ENCODE measurements around the gene ITSN1. TPM values are rescaled to one million over a fixed set of nuclear protein-coding genes. Genes with fewer than 3 reads are reported as not detected.

ITSN1 gene
- total and polyA plus RNA-seq, 2 experiments from 2014 or later = 77.9 to 95.7 TPM

DNA sequence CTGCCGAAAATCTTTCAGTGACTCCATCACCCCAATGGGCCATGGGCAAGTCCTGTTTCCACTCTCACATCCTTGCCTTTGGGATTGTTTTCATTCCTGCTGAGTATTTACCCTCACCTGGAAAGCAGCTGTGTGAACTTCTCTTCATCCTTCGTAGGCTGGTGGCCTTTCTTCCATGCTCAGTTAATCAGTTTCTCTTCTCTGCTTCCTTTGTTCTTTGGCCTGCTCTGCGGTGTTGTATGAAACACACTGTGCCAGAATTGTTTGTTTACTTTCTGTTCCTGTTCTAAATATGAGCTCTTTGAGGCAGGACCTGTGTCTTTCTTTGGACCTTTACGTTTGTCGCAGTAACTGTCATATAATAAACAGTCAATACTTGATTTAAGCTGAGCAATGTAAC, 48.6 kb downstream of the ITSN1 start:
- no peaks in the 10 kb centered on the region for H3K36me3 ChIP-seq (ENCODE audit: insufficient read depth)
- H2AFZ ChIP-seq = no peak overlapping the region
- H4K20me1 ChIP-seq (replicated peaks; ENCODE audit: insufficient read depth) = peaks cover 12% of the 10 kb centered on the region
- no peaks in the 10 kb centered on the region for H3K9me2 ChIP-seq (ENCODE audit: insufficient read depth)
- H3K4me1 ChIP-seq (ENCODE audit: insufficient read depth) = peaks cover 49% of the 10 kb centered on the region
- ATAC-seq = no peak
- DNase-seq (ENCODE audit: low spot score) = no peak
- Mint-ChIP-seq H3K9me3 (no peaks in the 10 kb centered on the region), H3K36me3 (ENCODE audit: low read depth) (no peaks in the 10 kb centered on the region), H3K27me3 (ENCODE audit: insufficient read depth, low read depth, poor library complexity) (peaks cover 6% of the 10 kb centered on the region), H3K27ac (no peak overlapping the region), H3K4me3 (no peak overlapping the region), H3K4me1 (peaks cover 58% of the 10 kb centered on the region)
- no peak overlapping the region for H3K4me3 ChIP-seq
- TF ChIP-seq EZH2 (IDR thresholded peaks at IDR 0.05; ENCODE audit: low read depth, unreplicated experiment) (no peak), CREB1 (CRISPR knock-in tag; IDR thresholded peaks at IDR 0.05; ENCODE audit: low read depth) (no peak), STAT1 (IDR thresholded peaks at IDR 0.05; ENCODE audit: unreplicated experiment) (no peak), NANOG (IDR thresholded peaks at IDR 0.05; ENCODE audit: borderline replicate concordance) (no peak), ZNF331 (CRISPR knock-in tag; IDR thresholded peaks at IDR 0.05; ENCODE audit: low read depth) (no peak), POLR2AphosphoS5 (IDR thresholded peaks at IDR 0.05; ENCODE audit: low read depth) (no peak)
- TF ChIP-seq, protein P1, sequence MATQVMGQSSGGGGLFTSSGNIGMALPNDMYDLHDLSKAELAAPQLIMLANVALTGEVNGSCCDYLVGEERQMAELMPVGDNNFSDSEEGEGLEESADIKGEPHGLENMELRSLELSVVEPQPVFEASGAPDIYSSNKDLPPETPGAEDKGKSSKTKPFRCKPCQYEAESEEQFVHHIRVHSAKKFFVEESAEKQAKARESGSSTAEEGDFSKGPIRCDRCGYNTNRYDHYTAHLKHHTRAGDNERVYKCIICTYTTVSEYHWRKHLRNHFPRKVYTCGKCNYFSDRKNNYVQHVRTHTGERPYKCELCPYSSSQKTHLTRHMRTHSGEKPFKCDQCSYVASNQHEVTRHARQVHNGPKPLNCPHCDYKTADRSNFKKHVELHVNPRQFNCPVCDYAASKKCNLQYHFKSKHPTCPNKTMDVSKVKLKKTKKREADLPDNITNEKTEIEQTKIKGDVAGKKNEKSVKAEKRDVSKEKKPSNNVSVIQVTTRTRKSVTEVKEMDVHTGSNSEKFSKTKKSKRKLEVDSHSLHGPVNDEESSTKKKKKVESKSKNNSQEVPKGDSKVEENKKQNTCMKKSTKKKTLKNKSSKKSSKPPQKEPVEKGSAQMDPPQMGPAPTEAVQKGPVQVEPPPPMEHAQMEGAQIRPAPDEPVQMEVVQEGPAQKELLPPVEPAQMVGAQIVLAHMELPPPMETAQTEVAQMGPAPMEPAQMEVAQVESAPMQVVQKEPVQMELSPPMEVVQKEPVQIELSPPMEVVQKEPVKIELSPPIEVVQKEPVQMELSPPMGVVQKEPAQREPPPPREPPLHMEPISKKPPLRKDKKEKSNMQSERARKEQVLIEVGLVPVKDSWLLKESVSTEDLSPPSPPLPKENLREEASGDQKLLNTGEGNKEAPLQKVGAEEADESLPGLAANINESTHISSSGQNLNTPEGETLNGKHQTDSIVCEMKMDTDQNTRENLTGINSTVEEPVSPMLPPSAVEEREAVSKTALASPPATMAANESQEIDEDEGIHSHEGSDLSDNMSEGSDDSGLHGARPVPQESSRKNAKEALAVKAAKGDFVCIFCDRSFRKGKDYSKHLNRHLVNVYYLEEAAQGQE (IDR thresholded peaks at IDR 0.05; ENCODE audit: unreplicated experiment) = no peak
- TF ChIP-seq, protein P2, sequence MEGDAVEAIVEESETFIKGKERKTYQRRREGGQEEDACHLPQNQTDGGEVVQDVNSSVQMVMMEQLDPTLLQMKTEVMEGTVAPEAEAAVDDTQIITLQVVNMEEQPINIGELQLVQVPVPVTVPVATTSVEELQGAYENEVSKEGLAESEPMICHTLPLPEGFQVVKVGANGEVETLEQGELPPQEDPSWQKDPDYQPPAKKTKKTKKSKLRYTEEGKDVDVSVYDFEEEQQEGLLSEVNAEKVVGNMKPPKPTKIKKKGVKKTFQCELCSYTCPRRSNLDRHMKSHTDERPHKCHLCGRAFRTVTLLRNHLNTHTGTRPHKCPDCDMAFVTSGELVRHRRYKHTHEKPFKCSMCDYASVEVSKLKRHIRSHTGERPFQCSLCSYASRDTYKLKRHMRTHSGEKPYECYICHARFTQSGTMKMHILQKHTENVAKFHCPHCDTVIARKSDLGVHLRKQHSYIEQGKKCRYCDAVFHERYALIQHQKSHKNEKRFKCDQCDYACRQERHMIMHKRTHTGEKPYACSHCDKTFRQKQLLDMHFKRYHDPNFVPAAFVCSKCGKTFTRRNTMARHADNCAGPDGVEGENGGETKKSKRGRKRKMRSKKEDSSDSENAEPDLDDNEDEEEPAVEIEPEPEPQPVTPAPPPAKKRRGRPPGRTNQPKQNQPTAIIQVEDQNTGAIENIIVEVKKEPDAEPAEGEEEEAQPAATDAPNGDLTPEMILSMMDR (conservative IDR thresholded peaks at IDR 0.05; ENCODE audit: low read depth in 2 of 2) = no peak
- TF ChIP-seq, protein P3, sequence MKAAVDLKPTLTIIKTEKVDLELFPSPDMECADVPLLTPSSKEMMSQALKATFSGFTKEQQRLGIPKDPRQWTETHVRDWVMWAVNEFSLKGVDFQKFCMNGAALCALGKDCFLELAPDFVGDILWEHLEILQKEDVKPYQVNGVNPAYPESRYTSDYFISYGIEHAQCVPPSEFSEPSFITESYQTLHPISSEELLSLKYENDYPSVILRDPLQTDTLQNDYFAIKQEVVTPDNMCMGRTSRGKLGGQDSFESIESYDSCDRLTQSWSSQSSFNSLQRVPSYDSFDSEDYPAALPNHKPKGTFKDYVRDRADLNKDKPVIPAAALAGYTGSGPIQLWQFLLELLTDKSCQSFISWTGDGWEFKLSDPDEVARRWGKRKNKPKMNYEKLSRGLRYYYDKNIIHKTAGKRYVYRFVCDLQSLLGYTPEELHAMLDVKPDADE (IDR thresholded peaks at IDR 0.05) = no peak
- no peaks in the 10 kb centered on the region for H3K27me3 ChIP-seq (ENCODE audit: insufficient read depth)
- H3F3A ChIP-seq (replicated peaks; ENCODE audit: low read depth) = no peaks in the 10 kb centered on the region
- H3K4me2 ChIP-seq = peak overlapping the region; percentile 2; the same call in 1 of the 2 replicates
- no peak overlapping the region for H3K27ac ChIP-seq (ENCODE audit: low read depth)
- peaks cover 98% of the 10 kb centered on the region for H3K79me2 ChIP-seq (replicated peaks; ENCODE audit: insufficient read depth)
